Measurements from ENCODE around the gene SHOX. TPM values are rescaled to one million over a fixed set of nuclear protein-coding genes. Genes with fewer than 3 reads are reported as not detected.
"Not testable (repeated sequence)": the region's sequence is repeated elsewhere in the genome, so short reads cannot be mapped to it uniquely, and the experiment has no call there.

SHOX gene
- total RNA-seq, 6 donors from 2014 or later: not detected

GRCh38 chrX:586351-586750 lies 44.2 kb upstream of the SHOX start:
- Histone ChIP-seq H3K9me3 (no peaks in the 10 kb centered on the region), H3K4me1 (no peaks in the 10 kb centered on the region), H3K27me3 (no peaks in the 10 kb centered on the region), H3K27ac (no peak overlapping the region), H3K36me3 (no peaks in the 10 kb centered on the region), H3K4me3 (no peak overlapping the region)
- 92% methylated on average over 8 of the region's 8 CpGs for WGBS, 2 donors
- no peak for DNase-seq
- ATAC-seq (ENCODE audit: low FRiP score in 2 of 2): no peak
- TF ChIP-seq POLR2AphosphoS5 (IDR thresholded peaks at IDR 0.05): no peak
- TF ChIP-seq POLR2A (IDR thresholded peaks at IDR 0.05): no peak

- H3K36me3 ChIP-seq; ATAC-seq (ENCODE audit: low FRiP score in 2 of 2); H3K27me3 ChIP-seq; H3K4me1 ChIP-seq; H3K4me3 ChIP-seq; H3K9me3 ChIP-seq; H3K27ac ChIP-seq: not testable (repeated sequence)
- whole genome bisulfite sequencing, 2 donors: 88 to 91% methylated on average over 20 of the region's 20 CpGs
- peak in 1 of 2 donors; percentile 49 for DNase-seq
These were observed 41.3 kb upstream of the SHOX start for GRCh38 chrX:589261-589660.

- TF ChIP-seq EP300 (IDR thresholded peaks at IDR 0.05): no peak
- TF ChIP-seq CTCF (IDR thresholded peaks at IDR 0.05): no peak
- no peak for TF ChIP-seq POLR2A (IDR thresholded peaks at IDR 0.05)
- no peak for TF ChIP-seq POLR2AphosphoS5 (IDR thresholded peaks at IDR 0.05)
- ATAC-seq (ENCODE audit: low FRiP score in 2 of 2) (no peak), DNase-seq (no peak)
- WGBS, 2 donors: 70 to 77% methylated on average over 24 of the region's 24 CpGs
- no peaks in the 10 kb centered on the region for H3K4me1 ChIP-seq
- peaks cover 0 to 6% (median under 1%) of the 10 kb centered on the region in 4 donors for H3K9me3 ChIP-seq
- H3K4me3 ChIP-seq: no peak overlapping the region
- no peak overlapping the region for H3K27ac ChIP-seq
- no peaks in the 10 kb centered on the region for H3K36me3 ChIP-seq
- no peaks in the 10 kb centered on the region for H3K27me3 ChIP-seq
These were observed 39.7 kb upstream of the SHOX start for GRCh38 chrX:590693-591404.

GRCh38 chrX:599837-600715 lies 30.5 kb upstream of the SHOX start:
- no peaks in the 10 kb centered on the region for H3K36me3 ChIP-seq
- DNase-seq (peak in 1 of 2 donors; percentile 41), ATAC-seq (ENCODE audit: low FRiP score in 2 of 2) (no peak)
- peaks cover 0 to 29% (median 16%) of the 10 kb centered on the region in 4 donors for H3K9me3 ChIP-seq
- TF ChIP-seq POLR2AphosphoS5 (IDR thresholded peaks at IDR 0.05) (no peak), CTCF (IDR thresholded peaks at IDR 0.05) (no peak), EP300 (IDR thresholded peaks at IDR 0.05) (no peak), POLR2A (IDR thresholded peaks at IDR 0.05) (no peak)
- H3K27ac ChIP-seq: no peak overlapping the region
- WGBS, 2 donors: 47 to 63% methylated on average over 17 to 18 of the region's 18 CpGs
- no peaks in the 10 kb centered on the region for H3K27me3 ChIP-seq
- H3K4me1 ChIP-seq: no peaks in the 10 kb centered on the region
- H3K4me3 ChIP-seq: no peak overlapping the region

- not testable (repeated sequence) for H3K36me3 ChIP-seq; H3K27ac ChIP-seq; ATAC-seq (ENCODE audit: low FRiP score in 2 of 2); DNase-seq; H3K9me3 ChIP-seq; H3K4me1 ChIP-seq; H3K27me3 ChIP-seq; H3K4me3 ChIP-seq
- 91 to 94% methylated on average over 9 of the region's 9 CpGs for WGBS, 2 donors
These were observed 27.6 kb upstream of the SHOX start for GRCh38 chrX:603029-603428.

- not testable (repeated sequence) for H3K4me1 ChIP-seq; H3K36me3 ChIP-seq; DNase-seq; H3K9me3 ChIP-seq; H3K27me3 ChIP-seq; ATAC-seq (ENCODE audit: low FRiP score in 2 of 2); H3K4me3 ChIP-seq; H3K27ac ChIP-seq
These were observed 26.0 kb upstream of the SHOX start for GRCh38 chrX:604616-605015.

GRCh38 chrX:608088-608487 lies 22.5 kb upstream of the SHOX start:
- H3K4me1 ChIP-seq; H3K27ac ChIP-seq; H3K27me3 ChIP-seq; H3K4me3 ChIP-seq; ATAC-seq (ENCODE audit: low FRiP score in 2 of 2); DNase-seq; H3K36me3 ChIP-seq: not testable (repeated sequence)
- 54 to 81% methylated on average over 2 of the region's 3 CpGs for WGBS, 2 donors
- H3K9me3 ChIP-seq: peaks cover 0 to 19% (median 15%) of the 10 kb centered on the region in 4 donors

Data from upper lobe of left lung (tissue), 6 donors.